Measurements from ENCODE around the gene OR4D9.
"Not testable (repeated sequence)": the region's sequence is repeated elsewhere in the genome, so short reads cannot be mapped to it uniquely, and the experiment has no call there.

Gene OR4D9

DNA sequence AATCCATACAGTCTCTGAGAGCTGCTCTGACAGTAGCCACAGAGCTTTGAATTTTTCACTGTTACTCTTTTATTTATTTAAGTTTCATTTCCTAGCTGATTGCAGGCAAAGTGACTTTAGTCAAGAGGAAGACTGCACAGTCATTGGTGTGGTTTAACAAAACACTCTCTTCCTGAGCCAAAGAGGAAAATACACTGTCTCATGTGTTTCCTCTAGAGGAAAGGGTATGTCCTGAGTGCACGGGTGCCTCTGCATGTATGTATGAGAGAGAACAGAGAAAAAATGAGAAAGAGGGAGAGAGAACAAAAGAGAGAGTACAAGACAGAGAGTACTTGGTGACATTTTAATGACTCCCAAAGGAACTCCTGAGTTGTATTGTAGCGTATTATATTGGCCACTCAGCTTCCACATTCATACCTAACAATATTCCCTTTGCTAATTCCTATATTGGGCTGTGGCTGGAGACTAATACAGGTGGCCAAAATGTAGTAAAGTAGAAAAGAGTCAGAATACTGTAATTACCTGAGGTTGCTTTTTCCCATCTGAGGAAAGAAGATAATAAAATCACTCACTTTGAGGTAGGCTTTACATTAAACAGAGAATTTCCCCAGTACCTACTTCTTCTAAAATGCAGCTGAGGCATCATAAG lies at the start of gene OR4D9:
TSS of gene OR4D9 (plus strand) at position 599 of the 649 bp plus-strand sequence. CDS start 3,374 bp downstream, outside the sequence.
- DNase-seq, result no peak

DNA sequence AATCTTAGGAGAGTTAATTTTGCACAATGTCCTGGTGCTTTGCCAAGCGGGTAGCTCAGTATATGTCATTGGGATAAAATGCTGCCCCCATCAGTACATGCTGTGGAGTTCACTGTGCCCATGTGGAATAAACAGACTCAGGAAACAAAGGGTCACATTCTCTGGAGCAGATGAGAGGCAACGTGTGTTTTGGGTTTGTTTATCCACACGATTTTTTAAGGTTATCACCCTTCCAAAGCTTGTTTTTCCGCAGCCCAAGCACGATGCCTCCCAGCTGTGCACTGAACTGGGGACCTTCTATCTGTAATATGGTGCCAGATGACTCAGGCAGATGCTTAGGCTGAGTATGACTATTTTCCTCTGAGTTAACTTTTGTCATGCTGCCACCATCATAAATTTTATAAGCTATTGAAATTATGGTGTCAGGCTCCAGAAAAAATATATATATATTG lies 48.1 kb upstream of the OR4D9 start:
- no peak for DNase-seq

DNA sequence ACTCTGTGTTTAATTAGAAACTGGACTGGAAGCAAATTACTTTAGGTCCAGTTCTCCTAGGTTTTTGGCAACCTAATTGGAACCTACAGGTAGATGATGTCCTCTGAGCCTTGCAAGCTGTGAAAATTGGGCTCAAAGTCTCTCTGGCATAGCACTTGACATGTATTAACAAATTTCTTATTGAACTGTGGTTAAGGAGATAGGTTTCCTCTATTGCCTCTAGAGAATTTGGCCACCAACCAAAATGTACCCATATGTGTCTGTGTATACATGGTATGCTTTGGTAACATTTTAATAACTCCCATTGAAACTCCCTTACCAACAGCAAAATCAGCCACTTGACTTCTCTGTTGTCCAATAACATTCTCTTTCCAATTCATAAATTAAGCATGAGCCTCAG lies 38.3 kb upstream of the OR4D9 start, which contains the start of gene OR4D10:
TSS of gene OR4D10 (plus strand) at position 301 of the 400 bp plus-strand sequence. CDS start 4,115 bp downstream, outside the sequence.
- DNase-seq, result no peak

DNA sequence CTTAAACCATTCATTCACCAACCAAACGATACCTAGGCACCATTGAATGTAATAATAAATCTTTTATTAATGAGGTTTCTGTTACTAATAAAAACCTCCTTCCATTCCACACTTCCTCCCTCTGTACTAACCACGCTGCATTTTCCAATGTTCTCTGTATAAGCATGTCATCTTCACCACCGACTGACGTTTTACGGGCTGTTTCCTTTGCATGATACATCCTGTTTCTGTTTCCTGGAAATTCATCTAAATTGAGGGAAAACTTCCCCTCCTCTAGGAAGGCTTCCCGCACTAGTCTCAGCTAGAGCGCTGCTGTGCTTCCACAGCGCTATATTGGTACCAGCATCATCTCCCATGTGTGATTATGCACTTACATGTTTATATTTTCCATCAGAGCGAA lies 36.2 kb upstream of the OR4D9 start:
- no peak for DNase-seq

DNA sequence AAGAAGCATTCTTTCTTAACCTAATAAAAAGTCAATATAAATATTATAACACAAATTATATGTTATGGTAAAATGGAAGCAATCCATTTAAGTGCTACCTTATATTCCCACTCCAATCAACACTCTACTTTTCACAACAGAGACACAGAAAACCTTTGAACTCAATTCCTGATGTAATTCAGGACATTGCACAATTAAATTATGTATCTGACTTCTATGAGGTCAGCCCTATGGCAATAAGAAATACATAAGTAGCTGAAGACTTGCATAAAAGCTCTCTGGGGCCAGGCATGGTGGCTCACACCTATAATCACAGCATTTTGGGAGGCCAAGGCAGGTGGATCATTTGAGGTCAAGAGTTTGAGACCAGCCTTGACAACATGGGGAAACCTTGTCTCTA lies 31.4 kb upstream of the OR4D9 start:
- DNase-seq, result no peak

DNA sequence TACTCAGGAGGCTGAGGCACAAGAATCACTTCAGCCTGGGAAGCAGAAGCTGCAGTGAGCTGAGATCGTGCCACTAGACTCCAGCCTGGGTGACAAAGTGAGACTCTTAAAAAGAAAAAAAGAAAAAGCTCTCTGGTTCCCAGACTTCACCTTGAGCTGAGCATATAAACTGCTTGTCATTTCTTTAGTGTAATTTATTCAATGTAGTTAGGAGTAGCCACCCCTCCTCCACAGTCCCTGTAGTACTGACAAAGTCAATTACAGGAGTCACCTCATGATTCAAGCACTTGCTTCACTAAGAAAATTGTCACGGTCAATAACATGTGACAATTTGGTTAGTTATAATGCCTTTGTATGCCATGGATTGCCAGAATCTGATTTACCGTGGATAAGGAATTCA lies 31.0 kb upstream of the OR4D9 start:
- DNase-seq, result no peak

DNA sequence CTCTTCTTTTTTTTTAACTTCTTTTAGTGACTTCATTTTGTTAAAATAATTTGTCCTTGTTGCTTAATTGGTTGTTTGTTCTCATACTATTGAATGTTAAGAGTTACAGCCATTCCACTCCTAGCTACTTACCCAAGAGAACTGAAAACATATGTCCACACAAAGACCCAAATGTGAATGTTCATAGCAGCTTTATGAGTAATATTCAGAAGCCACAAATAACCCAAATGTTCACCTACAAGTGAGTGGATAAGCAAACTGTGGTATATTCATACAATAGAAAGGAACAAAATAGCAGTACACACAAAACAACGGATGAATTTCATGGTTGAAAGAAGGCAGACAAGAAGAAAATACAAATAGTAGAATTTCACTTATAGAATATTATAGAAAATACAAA lies 9.4 kb upstream of the OR4D9 start:
- no peak for DNase-seq

DNA sequence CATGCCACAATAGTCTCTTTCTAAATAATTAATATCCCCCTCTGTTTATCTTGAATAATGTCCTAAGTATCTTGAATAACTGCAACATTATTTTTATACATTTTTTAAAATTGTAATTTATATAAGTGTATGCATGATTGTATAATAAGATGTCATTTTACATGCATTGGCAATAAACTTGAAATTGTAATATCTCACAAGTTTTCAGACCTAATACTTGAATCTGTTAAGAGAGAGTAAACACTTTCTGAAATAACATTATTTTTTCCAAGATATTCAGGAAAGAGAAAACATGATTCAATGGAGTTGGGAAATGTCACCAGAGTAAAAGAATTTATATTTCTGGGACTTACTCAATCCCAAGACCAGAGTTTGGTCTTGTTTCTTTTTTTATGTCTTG lies 8.1 kb upstream of the OR4D9 start, which contains the start of gene OR4D11:
TSS of gene OR4D11 (plus strand) at position 301 of the 400 bp plus-strand sequence. CDS start at position 301, 0 bp downstream.
- DNase-seq, result no peak

DNA sequence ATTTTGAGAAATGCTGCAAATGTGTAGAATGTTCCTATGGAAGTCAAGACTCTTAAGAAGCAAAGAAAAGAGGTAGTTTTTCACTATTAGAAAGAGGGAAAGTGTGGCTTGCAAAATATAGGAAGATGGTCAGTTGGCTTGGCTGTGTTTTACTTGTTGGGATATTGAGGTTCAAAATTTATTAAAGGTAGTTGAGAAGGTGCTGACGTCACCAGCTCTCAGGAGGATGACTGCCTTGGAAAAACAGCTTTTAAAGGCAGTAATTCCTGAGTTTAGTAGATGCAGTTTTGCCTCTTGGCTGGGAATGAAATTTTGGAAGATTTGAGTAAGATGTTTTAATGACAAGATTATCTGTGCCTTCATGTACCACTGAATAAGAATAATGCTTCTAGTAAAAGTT lies 336 bp downstream of the OR4D9 start:
- DNase-seq, result no peak

DNA sequence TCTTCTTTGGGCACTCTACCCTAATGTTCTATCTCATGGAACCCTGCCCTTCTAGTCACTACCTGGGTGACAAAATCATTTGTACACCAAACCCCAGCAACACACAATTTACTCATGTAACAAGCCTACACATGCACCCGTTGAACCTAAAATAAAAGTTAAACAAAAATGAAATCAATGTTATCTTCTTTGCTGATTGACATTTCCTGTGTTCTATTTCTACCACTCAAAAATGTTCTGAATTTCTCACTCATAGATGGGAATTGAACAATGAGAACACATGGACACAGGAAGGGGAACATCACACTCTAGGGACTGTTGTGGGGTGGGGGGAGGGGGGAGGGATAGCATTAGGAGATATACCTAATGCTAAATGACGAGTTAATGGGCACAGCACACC lies 8.8 kb downstream of the OR4D9 start:
- DNase-seq, result not testable (repeated sequence)

DNA sequence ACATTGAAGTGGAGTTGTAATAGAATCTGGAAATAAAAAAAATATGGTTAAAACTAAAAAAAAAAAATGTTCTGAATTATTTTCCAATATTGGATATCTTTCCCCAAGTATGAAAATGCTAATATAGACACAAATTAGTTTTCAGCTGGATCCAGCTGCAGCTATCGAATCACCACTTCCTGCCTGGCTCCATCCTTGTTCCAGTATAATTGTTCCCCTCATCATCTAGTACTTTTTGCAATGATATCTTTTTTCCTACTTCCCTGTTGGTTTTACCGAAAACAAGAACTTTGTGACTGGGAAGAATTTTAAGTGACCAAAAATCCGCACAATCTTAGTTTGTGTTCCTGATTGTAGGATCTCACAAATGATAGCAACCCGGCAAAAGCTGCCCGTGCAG lies 9.4 kb downstream of the OR4D9 start:
- DNase-seq, result no peak

DNA sequence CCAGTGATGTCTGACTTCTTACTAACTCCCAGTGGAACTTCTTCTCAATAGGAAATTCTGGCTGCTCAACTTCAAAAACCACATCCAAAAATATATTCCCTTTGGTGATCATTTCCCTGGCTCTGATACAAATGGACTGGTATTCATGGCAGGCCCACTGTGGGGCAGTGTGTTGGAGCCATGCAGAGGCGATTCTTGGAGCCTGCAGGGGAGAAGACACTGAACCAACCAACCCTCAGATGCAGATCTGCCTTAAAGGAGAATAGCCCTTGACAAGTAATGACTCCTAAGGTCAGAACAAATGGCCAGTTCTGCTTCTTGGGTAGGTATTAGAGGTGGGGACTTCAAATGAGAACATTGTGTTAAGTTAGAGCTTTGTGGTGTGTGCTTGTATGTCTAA lies 12.2 kb downstream of the OR4D9 start:
- DNase-seq, result no peak

DNA sequence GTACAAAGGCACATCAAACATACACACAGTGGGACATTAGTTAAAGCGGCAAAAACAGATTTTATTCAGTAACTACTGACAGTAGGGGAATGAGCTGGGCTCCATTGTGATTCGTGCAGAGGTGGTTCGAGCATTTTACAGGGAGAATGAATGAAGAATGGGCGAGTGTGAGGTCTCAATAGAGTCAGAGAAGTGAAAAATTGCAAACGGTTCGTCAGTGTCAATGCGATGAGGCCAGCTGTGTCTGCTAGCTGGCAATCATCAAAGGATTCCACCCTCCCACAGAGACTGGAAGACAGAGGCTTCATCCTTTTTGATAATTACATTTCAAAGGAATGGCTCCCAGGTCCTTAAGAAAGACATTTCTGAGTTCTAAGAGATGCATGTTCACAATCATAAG lies 17.4 kb downstream of the OR4D9 start:
- DNase-seq, result no peak

DNA sequence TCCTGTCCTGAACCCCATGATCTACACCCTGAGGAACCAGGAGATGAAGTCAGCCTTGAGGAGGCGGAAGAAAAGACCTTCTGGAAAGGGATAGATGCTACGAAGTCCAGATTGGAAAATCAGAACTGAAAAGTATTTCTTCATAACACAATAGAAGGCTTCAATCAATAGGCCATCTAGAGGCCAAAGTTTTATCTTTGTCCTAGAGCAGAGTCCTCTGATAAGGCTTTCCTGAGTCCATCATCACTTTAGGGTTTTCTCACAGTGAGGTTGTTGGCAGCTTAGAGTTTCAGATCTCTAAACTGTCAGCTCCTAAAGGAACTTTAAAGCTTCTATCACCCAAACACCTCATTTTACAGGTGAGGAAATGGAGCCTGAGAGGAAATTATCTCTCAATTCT lies 21.3 kb downstream of the OR4D9 start:
- DNase-seq, result no peak

DNA sequence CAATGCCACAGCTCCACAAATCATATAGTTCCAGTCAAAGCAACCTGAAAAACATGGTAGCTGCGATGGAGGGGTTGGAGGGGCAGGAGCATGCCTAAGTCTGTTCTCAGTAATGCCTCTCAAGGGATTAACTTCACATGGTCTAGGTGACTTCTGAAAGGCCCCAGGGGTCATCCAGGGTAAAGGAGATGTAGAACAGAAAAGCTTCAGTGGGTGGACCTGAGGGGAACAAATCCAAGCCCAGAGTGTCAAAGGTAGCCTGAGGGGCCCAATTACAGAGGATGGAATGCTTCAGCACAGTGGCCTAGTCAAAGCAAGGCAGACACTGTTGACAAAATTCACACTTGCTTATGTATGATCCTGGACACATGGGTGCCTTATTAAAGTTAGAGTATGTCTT lies 23.3 kb downstream of the OR4D9 start:
- DNase-seq, result no peak

DNA sequence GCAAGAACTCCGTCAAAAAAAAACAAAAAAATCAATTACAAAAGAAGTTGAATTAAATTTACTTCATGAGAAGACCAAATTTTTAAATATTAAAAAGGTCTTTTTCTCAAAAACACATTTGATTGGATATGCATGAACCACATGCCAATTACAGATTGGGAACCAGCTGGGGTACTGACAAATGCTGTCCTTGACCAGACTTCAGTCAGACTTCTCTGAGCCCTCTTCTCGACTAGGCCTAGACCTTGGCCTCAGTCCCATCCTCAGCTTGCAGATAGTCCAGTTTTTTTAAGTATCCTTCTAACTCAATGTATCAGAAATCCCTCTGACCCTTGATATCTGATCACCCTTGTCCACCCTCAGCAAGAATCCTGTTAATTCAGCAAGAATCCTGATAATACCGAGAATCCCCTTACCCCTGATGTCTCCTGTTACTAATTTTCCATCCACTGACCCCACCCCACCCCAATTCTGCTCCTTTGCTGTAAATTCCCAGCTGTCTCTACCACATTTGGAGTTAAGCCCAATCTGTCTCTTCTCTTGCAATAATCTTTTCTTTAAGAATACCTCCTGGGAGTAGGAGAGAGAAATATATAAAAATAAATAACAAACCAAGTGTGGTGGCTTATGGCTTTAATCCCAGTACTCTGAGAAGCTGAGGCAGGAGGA lies 30.9 kb downstream of the OR4D9 start:
- DNase-seq, result no peak

DNA sequence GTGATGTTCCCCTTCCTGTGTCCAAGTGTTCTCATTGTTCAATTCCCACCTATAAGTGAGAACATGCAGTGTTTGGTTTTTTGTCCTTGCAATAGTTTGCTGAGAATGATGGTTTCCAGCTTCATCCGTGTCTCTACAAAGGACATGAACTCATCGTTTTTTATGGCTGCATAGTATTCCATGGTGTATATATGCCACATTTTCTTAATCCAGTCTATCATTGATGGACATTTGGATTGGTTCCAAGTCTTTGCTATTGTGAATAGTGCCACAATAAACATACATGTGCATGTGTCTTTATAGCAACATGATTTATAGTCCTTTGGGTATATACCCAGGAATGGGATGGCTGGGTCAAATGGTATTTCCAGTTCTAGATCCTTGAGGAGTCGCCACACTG lies 32.4 kb downstream of the OR4D9 start:
- DNase-seq, result not testable (repeated sequence)

DNA sequence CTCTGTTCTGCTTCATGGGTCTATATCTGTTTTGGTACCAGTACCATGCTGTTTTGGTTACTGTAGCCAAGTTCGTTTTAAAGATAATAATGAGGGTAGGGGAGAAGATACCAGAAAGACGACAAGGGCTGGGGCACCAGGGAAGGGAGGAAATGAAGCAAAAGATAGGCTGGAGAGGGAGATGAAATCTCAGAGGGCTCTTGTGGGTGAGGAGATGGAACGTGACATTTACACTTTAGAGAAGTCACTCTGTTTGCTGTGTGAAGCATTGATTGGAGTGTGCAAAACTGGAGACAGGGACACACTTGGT lies 33.5 kb downstream of the OR4D9 start:
- no peak for DNase-seq

DNA sequence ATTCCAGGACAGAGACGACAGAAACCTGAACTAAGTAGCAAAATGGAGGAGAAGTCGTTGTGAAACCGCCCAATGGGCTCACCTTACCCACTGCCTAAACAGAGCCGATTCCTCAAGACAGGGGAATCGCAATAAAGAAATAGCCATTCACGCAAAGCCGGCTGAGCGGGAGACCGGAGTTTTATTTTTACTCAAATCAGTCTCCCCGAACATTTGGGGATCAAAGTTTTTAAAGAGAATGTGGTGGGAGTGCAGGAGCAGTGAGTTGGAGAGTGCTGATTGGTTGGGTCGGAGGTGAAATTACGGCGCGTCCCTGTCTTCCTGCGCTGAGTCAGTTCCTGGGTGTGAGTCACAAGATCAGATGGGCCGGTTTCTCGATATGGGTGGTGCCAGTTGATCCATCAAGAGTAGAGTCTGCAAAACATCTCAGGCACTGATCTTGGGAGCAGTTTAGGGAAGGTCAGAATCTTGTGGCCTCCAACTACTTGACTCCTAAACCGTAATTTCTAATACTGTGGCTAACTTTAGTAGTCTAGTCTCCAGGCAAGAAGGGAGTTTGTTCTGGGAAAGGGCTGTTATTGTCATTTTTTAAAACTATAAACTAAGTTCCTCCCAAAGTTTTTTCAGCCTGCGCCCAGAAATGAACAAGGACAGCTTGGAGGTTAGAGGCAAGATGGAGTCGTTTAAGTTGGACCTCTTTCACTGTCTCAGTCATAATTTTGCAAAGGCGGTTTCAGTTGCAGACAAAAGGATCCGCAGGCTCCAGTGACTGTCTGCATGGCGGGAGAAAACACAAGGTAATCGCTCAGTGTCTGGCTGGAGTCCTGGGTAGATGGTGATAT lies 34.1 kb downstream of the OR4D9 start:
- no peak for DNase-seq

DNA sequence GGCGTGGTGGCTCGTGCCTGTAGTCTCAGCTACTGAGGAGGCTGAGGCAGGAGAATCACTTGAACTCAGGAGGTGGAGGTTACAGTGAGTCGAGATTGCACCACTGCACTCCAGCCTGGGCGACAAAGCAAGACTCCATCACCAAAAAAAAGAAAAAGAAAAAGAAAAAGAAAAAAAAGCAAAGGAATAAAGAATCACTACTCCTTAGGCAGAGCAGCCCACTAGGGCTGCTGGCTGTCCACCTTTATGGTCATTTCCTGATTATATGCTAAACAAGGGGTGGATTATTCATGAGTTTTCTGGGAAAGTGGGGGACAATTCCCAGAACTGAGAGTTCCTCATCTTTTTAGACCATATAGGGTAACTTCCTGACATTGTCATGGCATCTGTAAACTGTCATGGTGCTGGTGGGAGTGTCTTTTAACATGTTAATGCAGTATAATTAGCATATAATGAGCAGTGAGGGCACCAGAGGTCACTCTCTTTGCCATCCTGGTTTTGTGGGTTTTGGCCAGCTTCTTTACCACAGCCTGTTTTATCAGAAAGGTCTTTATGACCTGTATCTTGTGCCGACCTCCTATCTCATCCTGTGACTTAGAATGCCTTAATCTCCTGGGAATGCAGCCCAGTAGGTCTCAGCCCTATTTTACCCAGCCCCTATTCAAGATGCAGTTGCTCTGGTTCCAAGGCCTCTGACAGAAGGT lies 36.4 kb downstream of the OR4D9 start:
- DNase-seq, result not testable (repeated sequence)

DNA sequence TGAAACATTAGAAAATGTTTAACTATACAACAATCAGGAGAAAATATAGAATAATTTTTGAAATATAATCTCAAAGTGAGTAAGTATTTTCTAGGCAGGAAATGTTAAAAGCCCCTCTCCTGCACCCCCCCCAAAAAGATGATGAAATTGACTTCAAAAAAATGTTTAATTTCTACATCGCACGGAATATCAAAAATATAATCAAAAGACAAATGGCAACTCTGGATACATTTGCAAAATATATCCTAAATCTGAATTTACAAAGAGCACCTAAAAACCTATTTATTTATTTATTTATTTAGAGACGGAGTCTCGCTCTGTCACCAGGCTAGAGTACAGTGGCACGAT lies 36.9 kb downstream of the OR4D9 start:
- no peak for DNase-seq

DNA sequence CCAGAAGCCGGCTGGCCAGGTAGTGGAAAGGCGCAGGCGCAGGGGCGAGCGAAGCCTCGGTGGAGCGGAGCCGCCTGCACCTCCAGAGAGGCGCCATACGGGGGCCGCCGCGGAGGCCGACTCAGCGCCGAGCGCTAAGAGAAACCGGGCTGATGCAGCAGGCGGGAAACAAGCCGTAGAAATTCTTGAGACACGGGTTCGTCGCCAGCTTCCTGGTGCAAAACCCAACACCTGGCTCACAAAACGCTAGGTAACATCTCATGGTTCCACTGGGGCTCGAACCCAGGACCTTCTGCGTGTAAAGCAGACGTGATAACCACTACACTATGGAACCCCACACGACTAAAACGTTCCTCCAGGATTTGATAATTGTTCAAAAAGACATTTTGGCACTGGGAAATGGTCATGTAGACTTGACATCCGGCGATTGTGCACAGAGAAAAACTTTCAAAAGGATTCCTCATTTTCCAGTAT lies 39.1 kb downstream of the OR4D9 start:
- peak; percentile 92 for DNase-seq

Measured in kidney glomerular epithelial cell (primary cell).